Left hindlimb (tissue), 1 donor: ENCODE results near the gene RASA2.

Experiments
- DNase-seq: peaks from one replicate; pipeline ENCODE4 v3.0.0-alpha.2; 2018

Gene RASA2

GRCh38 chr3:141648055-141648910 lies 161.5 kb downstream of the RASA2 start:
- DNase-seq = no peak

GRCh38 chr3:141649871-141650270 lies 163.0 kb downstream of the RASA2 start:
- no peak for DNase-seq

- DNase-seq = no peak
These were observed 164.0 kb downstream of the RASA2 start for GRCh38 chr3:141650783-141651182.

GRCh38 chr3:141651409-141651808 lies 164.6 kb downstream of the RASA2 start:
- DNase-seq = no peak

GRCh38 chr3:141652349-141652748 lies 165.5 kb downstream of the RASA2 start:
- DNase-seq = no peak

GRCh38 chr3:141653847-141654246 lies 167.0 kb downstream of the RASA2 start:
- no peak for DNase-seq

GRCh38 chr3:141655801-141656200 lies 169.0 kb downstream of the RASA2 start:
- no peak for DNase-seq

- DNase-seq = no peak
These were observed 169.9 kb downstream of the RASA2 start for GRCh38 chr3:141656771-141657170.

- DNase-seq = no peak
These were observed 170.7 kb downstream of the RASA2 start for GRCh38 chr3:141657516-141657915.

- peak; percentile 69 for DNase-seq
These were observed 173.2 kb downstream of the RASA2 start for GRCh38 chr3:141659821-141660613.

GRCh38 chr3:141660614-141660947 lies 173.8 kb downstream of the RASA2 start:
- no peak for DNase-seq

GRCh38 chr3:141661229-141662196 lies 174.7 kb downstream of the RASA2 start:
- no peak for DNase-seq

GRCh38 chr3:141663993-141664392 lies 177.2 kb downstream of the RASA2 start:
- DNase-seq = peak; percentile 43
